Heart right ventricle (tissue), 16 donors: ENCODE measurements around the gene SOD3. TPM values are rescaled to one million over a fixed set of nuclear protein-coding genes. Genes with fewer than 3 reads are reported as not detected.

Experiments used
- ATAC-seq, 8 donors: fragments of 200-7000 bp; cut with Tn5 transposase; one replicate each; pipeline ENCODE4 v1.9.1; 2020; ENCODE audit warnings: mild to moderate bottlenecking in 8 of 8, moderate library complexity in 8 of 8, moderate number of reproducible peaks in 1 of 8
- DNase-seq, 2 donors: peaks; one replicate each; pipeline ENCODE4 v3.0.0-alpha.2; 2020
- H3K27ac ChIP-seq, 10 donors: fragments of 200-600 bp; sonication (generic) in 2 of 10; one replicate each; pipeline versions ENCODE4 v1.5.0 to v1.8.0; 2020 to 2022; ENCODE audit warnings: mild to moderate bottlenecking in 3 of 10
- H3K27me3 ChIP-seq, 7 donors: fragments of 200-600 bp; one replicate each; pipeline ENCODE4 v1.8.0; 2021 to 2022; ENCODE audit warnings: mild to moderate bottlenecking in 2 of 7
- H3K36me3 ChIP-seq, 9 donors: fragments of 200-600 bp; sonication (generic) in 1 of 9; one replicate each; pipeline versions ENCODE4 v1.5.0 to v1.8.0; 2020 to 2022; ENCODE audit warnings: mild to moderate bottlenecking in 2 of 9
- H3K4me1 ChIP-seq, 9 donors: fragments of 200-600 bp; sonication (generic) in 1 of 9; one replicate each; pipeline versions ENCODE4 v1.5.0 to v1.8.0; 2020 to 2022; ENCODE audit warnings: mild to moderate bottlenecking in 4 of 9
- H3K4me3 ChIP-seq, 10 donors: fragments of 200-600 bp; sonication (generic) in 2 of 10; one replicate each; pipeline versions ENCODE4 v1.5.0 to v1.8.0; 2020 to 2022; ENCODE audit warnings: mild to moderate bottlenecking in 7 of 10, moderate library complexity in 2 of 10
- H3K9me3 ChIP-seq, 11 donors: fragments of 200-600 bp in 10 of 11; sonication (generic) in 2 of 11; one replicate each; pipeline versions ENCODE4 v1.5.0 to v1.8.0; 2013 to 2022; ENCODE audit warnings: mild to moderate bottlenecking in 2 of 11, control low read depth in 1 of 11, moderate library complexity in 1 of 11
- WGBS, 2 donors: extraction: QIAGEN DNeasy Blood & Tissue Kit; methylation state at CpG; one replicate each; pipeline ENCODE4 v1.1.7; 2013; ENCODE audit warnings: inconsistent platforms in 1 of 2; 5-methylcytosine and 5-hydroxymethylcytosine counted together
- intact Hi-C, 10 donors: fragments of 100-400 bp; cut with DNase I; formaldehyde crosslinking; loops; one replicate each; pipeline versions ENCODE4 v1.11.1 to v1.14.2; 2022
- polyA plus RNA-seq, 2 donors: library from polyadenylated mRNA; stranded (reverse); fragments of 200-250 nt; gene quantifications; one replicate each; pipeline ENCODE4 v1.2.3, GENCODE V29; 2013
- total RNA-seq, 10 donors: library from RNA; stranded (reverse); fragmentation: NEBNext Ultra II Directional in 3 of 10; extraction: Animal tissue kit (Norgen Biotek cat#: 25700) in 3 of 10; gene quantifications; one replicate each; pipeline versions ENCODE4 v1.2.1 to v1.2.4, GENCODE V29; 2021 to 2023
- TF ChIP-seq, protein P1 (sequence below), 9 donors: fragments of 200-600 bp; sonication (generic) in 2 of 9; IDR thresholded peaks; one replicate each; pipeline versions ENCODE4 v1.5.0 to v1.8.0; 2021 to 2022; ENCODE audit warnings: antibody characterized with exemption in 9 of 9, mild to moderate bottlenecking in 5 of 9, moderate library complexity in 1 of 9
- donor health status: Arrhythmogenic right ventricular cardiomyopathy.
- donor health status: ischemic (EF 13 %, LVEDD 7.1; RV severe dilation, severe dysfunction).
- donor health status: healthy with polysubstance abuse.
- donor health status: DM: no; HTN: yes; CAD: no.
- donor health status: DM: no; HTN: no; CAD: no.
- donor health status: ischemic (EF 25% LVEDD 6.9; RV normal size, moderate dysfunction).
- donor health status: ischemic (EF 25% LVEDD 5.7; RV mildly dilated, moderate dysfunction).
- donor health status: healthy.
- donor health status: DM: yes; HTN: yes; CAD: no.
- donor health status: Ischemic cardiomyopathy.
- donor health status: ischemic (EF 35%, LVEDD 5.7; RV mildly dilated, moderate dysfunction).
- donor health status: nonischemic (EF 11% LVEDD 7.7; RV severe dilation, severe dysfunction).
- donor health status: DM: yes; HTN: yes; CAD: no.
- donor health status: PGD.
- donor health status: ischemic (EF 29% LVEDD 5.4; RV normal size, mild dysfunction).
- donor health status: nonischemic (EF 23%, LVEDD 6.1; RV moderate dilation, normal function).

The SOD3 gene
- total and polyA plus RNA-seq, 12 donors = 15.1 to 118 (median 52.4) TPM

DNA sequence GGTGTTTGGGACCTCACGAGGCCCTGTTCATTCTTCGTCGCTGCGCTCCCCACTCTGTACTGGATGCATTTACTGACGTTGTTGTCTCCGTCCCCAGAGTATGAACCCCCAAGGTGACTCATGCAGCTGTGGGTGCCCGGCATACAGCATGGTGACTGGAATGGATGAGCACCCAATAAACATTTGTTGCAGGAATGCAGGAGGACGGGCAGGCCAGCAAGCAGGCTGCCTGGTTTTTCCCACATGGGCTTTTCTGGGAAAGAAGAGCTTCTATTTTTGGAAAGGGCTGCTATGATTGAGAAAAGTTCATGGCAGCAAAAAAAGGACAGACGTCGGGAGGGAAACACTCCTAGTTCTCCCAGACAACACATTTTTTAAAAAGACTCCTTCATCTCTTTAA is 893 bp upstream of the SOD3 start:
- DNase-seq (peak; percentile 28 to 32), ATAC-seq (peak; percentile 25 to 64 (median 44))
- Histone ChIP-seq H3K4me1 (peaks cover 0 to 36% (median 15%) of the 10 kb centered on the region in 9 donors), H3K27ac (peak overlapping the region; percentile 39 to 90 (median 85)), H3K9me3 (no peaks in the 10 kb centered on the region), H3K27me3 (peaks cover 0 to 14% (median 4%) of the 10 kb centered on the region in 7 donors), H3K36me3 (no peaks in the 10 kb centered on the region), H3K4me3 (peak overlapping the region in 7 of 10 donors; percentile 1 to 54 (median 49))
- intact Hi-C loops = loop anchor here in 5 of 10 donors (2.0 to 10.0 kb wide), 3 partner anchors 118 to 310 kb away; partner anchors contain the start of genes DHX15 (in 3 of the 5) and CCDC149 (in 1 of the 5)
- WGBS, 2 donors = 40 to 41% methylated on average over 10 of the region's 10 CpGs
- TF ChIP-seq, protein P1, sequence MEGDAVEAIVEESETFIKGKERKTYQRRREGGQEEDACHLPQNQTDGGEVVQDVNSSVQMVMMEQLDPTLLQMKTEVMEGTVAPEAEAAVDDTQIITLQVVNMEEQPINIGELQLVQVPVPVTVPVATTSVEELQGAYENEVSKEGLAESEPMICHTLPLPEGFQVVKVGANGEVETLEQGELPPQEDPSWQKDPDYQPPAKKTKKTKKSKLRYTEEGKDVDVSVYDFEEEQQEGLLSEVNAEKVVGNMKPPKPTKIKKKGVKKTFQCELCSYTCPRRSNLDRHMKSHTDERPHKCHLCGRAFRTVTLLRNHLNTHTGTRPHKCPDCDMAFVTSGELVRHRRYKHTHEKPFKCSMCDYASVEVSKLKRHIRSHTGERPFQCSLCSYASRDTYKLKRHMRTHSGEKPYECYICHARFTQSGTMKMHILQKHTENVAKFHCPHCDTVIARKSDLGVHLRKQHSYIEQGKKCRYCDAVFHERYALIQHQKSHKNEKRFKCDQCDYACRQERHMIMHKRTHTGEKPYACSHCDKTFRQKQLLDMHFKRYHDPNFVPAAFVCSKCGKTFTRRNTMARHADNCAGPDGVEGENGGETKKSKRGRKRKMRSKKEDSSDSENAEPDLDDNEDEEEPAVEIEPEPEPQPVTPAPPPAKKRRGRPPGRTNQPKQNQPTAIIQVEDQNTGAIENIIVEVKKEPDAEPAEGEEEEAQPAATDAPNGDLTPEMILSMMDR (IDR thresholded peaks at IDR 0.05) = no peak

DNA sequence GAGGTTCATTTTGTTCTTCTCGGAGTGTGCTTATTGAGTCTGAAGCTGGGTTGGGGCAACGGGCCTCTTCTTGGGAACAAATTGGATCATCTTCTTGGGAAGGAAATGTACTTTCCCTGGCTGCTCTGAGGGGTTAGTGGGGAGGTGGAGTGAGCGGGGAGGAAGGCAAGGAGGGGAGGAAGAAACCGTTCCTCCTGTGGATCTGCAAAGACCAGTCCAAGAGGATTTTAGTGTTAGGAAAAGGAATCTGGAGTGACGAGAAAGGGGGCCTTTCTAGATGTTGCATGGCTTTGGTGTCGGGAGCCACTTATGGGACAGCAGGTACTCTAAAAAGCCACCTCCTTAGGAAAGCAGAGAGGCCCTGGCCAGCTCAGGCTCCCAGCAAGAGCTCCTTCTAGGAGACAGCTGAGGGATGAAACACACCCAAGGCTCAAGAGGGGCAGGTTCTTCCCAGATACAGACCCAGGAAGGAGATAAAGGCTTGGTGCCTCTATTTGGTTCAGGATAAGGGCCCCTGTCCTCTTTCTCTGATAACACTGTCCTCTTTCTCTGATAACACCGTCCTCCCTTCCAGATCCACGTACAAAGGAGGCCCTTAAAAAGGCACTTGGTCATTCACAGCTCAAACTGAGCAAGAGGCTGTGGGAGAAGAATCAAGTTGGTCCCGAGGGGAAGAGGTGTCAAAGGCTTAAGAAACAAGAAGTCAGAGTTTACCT is 451 bp downstream of the SOD3 start:
- WGBS, 2 donors = 29 to 36% methylated on average over 9 of the region's 9 CpGs
- TF ChIP-seq, protein P1 (IDR thresholded peaks at IDR 0.05) = no peak
- DNase-seq (no peak), ATAC-seq (peak; percentile 5 to 58 (median 28))
- no peaks in the 10 kb centered on the region for H3K36me3 ChIP-seq
- peak overlapping the region in 9 of 10 donors; percentile 22 to 54 (median 48) for H3K4me3 ChIP-seq
- intact Hi-C loops = loop anchor here in 5 of 10 donors (2.0 to 10.0 kb wide), 4 partner anchors 117 to 311 kb away; partner anchors contain the start of genes DHX15 (in 4 of the 5) and CCDC149 (in 1 of the 5)
- H3K27ac ChIP-seq = peak overlapping the region; percentile 39 to 90 (median 85)
- H3K9me3 ChIP-seq = no peaks in the 10 kb centered on the region
- peaks cover 2 to 44% (median 23%) of the 10 kb centered on the region in 9 donors for H3K4me1 ChIP-seq
- H3K27me3 ChIP-seq = peaks cover 0 to 23% (median 13%) of the 10 kb centered on the region in 7 donors

DNA sequence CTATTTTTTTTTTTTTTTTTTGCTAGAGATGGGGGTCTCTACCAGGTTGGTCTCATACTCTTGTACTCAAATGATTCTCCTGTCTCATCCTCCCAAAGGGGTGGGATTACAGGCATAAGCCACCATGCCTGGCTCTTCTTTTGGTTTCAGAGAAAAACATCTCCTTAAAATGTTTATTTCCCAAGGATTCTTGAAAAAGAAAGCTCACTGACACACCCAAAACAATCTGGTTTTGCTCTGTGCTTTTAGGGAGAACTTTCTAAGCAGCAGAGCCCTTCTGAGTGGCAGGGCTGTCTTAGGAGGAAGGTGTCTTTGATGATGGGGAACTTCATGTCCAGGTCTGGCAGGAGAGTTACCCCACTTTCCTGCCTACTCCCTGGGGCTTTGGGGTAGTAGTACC is 1.2 kb downstream of the SOD3 start:
- peak overlapping the region in 2 of 10 donors; percentile 48 to 49 for H3K4me3 ChIP-seq
- TF ChIP-seq, protein P1 (IDR thresholded peaks at IDR 0.05) = no peak
- H3K9me3 ChIP-seq = no peaks in the 10 kb centered on the region
- peak overlapping the region in 4 of 10 donors; percentile 83 to 90 (median 88) for H3K27ac ChIP-seq
- ATAC-seq (no peak), DNase-seq (no peak)
- no peaks in the 10 kb centered on the region for H3K36me3 ChIP-seq
- intact Hi-C loops = loop anchor here in 5 of 10 donors (5.0 to 10.0 kb wide), 3 partner anchors 212 to 312 kb away; partner anchors contain the start of gene DHX15 (in 4 of the 5)
- peaks cover 0 to 31% (median 13%) of the 10 kb centered on the region in 7 donors for H3K27me3 ChIP-seq
- H3K4me1 ChIP-seq = peaks cover 2 to 52% (median 30%) of the 10 kb centered on the region in 9 donors

DNA sequence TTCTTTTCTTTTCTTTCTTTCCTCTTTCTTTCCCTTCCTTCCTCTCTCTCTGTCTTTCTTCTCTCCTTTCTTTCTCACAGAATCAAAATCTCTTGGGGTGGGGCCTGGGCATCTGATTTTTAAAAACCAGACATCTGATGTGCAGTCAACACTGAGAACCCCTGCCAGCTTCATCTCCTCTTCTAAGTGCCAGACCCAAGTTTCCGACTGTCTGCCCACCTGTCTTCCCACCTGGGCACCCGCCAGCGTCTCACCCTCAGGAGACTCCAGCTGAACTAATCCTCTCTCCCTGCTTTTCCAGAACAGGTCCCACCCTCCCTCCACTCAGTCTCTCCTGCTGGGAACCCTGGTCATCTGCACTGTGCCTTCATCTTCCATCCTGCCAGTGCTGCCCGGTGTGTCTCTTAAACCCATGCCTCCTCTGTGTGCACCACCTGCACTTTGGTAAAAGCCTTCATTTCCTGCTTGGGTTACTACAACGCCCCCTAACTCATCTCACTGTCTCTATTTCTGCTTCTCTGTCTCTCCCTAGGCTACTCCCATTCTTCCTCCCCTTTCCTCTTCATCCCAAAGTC is 2.8 kb downstream of the SOD3 start:
- Histone ChIP-seq H3K27ac (no peak overlapping the region), H3K36me3 (no peaks in the 10 kb centered on the region), H3K9me3 (no peaks in the 10 kb centered on the region), H3K4me1 (peaks cover 2 to 58% (median 41%) of the 10 kb centered on the region in 9 donors), H3K4me3 (no peak overlapping the region), H3K27me3 (peaks cover 0 to 35% (median 13%) of the 10 kb centered on the region in 7 donors)
- TF ChIP-seq, protein P1 (IDR thresholded peaks at IDR 0.05) = no peak
- ATAC-seq (no peak), DNase-seq (no peak)
- intact Hi-C loops = loop anchor here in 5 of 10 donors (5.0 to 10.0 kb wide), 3 partner anchors 213 to 313 kb away; partner anchors contain the start of gene DHX15 (in 4 of the 5)
- 70 to 74% methylated on average over 5 of the region's 5 CpGs for WGBS, 2 donors
